M059J (cell line): Measurements from ENCODE around the gene TSSK2. TPM values are rescaled to one million over a fixed set of nuclear protein-coding genes. Genes with fewer than 3 reads are reported as not detected.

ENCODE experiments used
- DNase-seq: peaks from one replicate; pipeline ENCODE4 v3.0.0-alpha.2; 2012; ENCODE audit warnings: low read depth
- total RNA-seq: library from RNA; depleted of rRNA; stranded (reverse); fragments of >200 nt; shearing (Covaris generic); gene quantifications from 2 replicates; pipeline ENCODE4 v1.2.3, GENCODE V29; 2014; rRNA removed

Gene TSSK2
- total RNA-seq, 1 experiment from 2014 or later = not detected

GRCh38 chr22:19181786-19182471, 50.8 kb downstream of the TSSK2 start:
- no peak for DNase-seq

Other genes with a start within 250 kb of the TSSK2 start
- 0.62 and 0.81 TPM in 2 replicates for gene DGCR6, start 225.0 kb upstream of the TSSK2 start, total RNA-seq
- gene PRODH, start 195.0 kb upstream of the TSSK2 start, total RNA-seq = not detected in 2 replicates
- 33.7 and 34.3 TPM in 2 replicates for gene DGCR2, start 8.9 kb upstream of the TSSK2 start, total RNA-seq
- 15.8 and 17.3 TPM in 2 replicates for gene ESS2, start 13.3 kb downstream of the TSSK2 start, total RNA-seq
- gene GSC2, start 19.0 kb downstream of the TSSK2 start, total RNA-seq = not detected in 2 replicates
- 109 and 121 TPM in 2 replicates for gene SLC25A1, start 47.4 kb downstream of the TSSK2 start, total RNA-seq
- 5.8 and 8.8 TPM in 2 replicates for gene CLTCL1, start 160.4 kb downstream of the TSSK2 start, total RNA-seq